Neural cell (in vitro differentiated cells): ENCODE data around the gene SH3GL1. TPM values are rescaled to one million over a fixed set of nuclear protein-coding genes. Genes with fewer than 3 reads are reported as not detected.

ENCODE experiments used
- H2AFZ ChIP-seq: fragments of 200-600, 300-800 bp; sonication (generic), shearing (Covaris generic); 2 replicates; pipeline ENCODE4 v1.6.0; 2014; ENCODE audit warnings: low read depth, mild to moderate bottlenecking, antibody characterized with exemption, low read length, moderate library complexity
- H3F3A ChIP-seq: fragments of 200-600 bp; shearing (Covaris generic); 2 replicates; pipeline ENCODE4 v1.6.1; 2016; ENCODE audit warnings: mild to moderate bottlenecking, moderate library complexity, mixed read lengths, antibody characterized with exemption, low read length; ENCODE audit not compliant: insufficient read depth, poor library complexity, severe bottlenecking
- H3K27ac ChIP-seq: fragments of 200-600, 300-800 bp; sonication (generic), shearing (Covaris generic); 2 replicates; pipeline ENCODE4 v1.5.1; 2014; ENCODE audit warnings: mild to moderate bottlenecking, low read length, moderate library complexity
- H3K27me3 ChIP-seq: fragments of 300-800, 200-600 bp; sonication (generic), shearing (Covaris generic); 2 replicates; pipeline ENCODE4 v1.6.0; 2014; ENCODE audit warnings: mild to moderate bottlenecking, low read depth, low read length, moderate library complexity; ENCODE audit not compliant: insufficient read depth
- H3K36me3 ChIP-seq: fragments of 300-800, 200-600 bp; sonication (generic), shearing (Covaris generic); 2 replicates; pipeline ENCODE4 v1.5.1; 2014; ENCODE audit warnings: mild to moderate bottlenecking, antibody characterized with exemption, low read length, moderate library complexity; ENCODE audit not compliant: insufficient read depth
- H3K4me2 ChIP-seq: fragments of 300-800, 200-600 bp; sonication (generic), shearing (Covaris generic); 2 replicates; pipeline ENCODE4 v1.6.0; 2014; ENCODE audit warnings: mild to moderate bottlenecking, low read length
- H3K4me3 ChIP-seq: fragments of 300-800, 200-600 bp; sonication (generic), shearing (Covaris generic); 2 replicates; pipeline ENCODE4 v1.5.1; 2014; ENCODE audit warnings: mild to moderate bottlenecking, low read length, moderate library complexity
- H3K79me2 ChIP-seq: fragments of 200-600 bp; shearing (Covaris generic); replicated peaks from 2 replicates; pipeline ENCODE4 v1.6.0; 2014; ENCODE audit warnings: mild to moderate bottlenecking, low read length, moderate library complexity; ENCODE audit not compliant: insufficient read depth
- H3K9ac ChIP-seq: fragments of 300-800, 200-600 bp; sonication (generic), shearing (Covaris generic); 2 replicates; pipeline ENCODE4 v1.6.1; 2016; ENCODE audit warnings: mild to moderate bottlenecking, low read length, mixed read lengths
- H3K9me2 ChIP-seq: fragments of 200-600 bp; shearing (Covaris generic); 2 replicates; pipeline ENCODE4 v1.6.1; 2016; ENCODE audit warnings: mild to moderate bottlenecking, low read length, mixed read lengths; ENCODE audit not compliant: insufficient read depth
- H3K9me3 ChIP-seq: fragments of 200-600, 300-800 bp; sonication (generic), shearing (Covaris generic); 2 replicates; pipeline ENCODE4 v1.6.1; 2016; ENCODE audit warnings: mild to moderate bottlenecking, mixed run types, low read length, moderate library complexity, mixed read lengths
- H4K20me1 ChIP-seq: fragments of 200-600 bp; shearing (Covaris generic); 2 replicates; pipeline ENCODE4 v1.6.1; 2016; ENCODE audit warnings: mild to moderate bottlenecking, mixed run types; ENCODE audit not compliant: insufficient read depth
- CTCF ChIP-seq: fragments of 450-650 bp; IDR thresholded peaks from 2 replicates; pipeline ENCODE4 v1.5.1; 2014; ENCODE audit warnings: antibody characterized with exemption, mild to moderate bottlenecking, moderate library complexity; ENCODE audit not compliant: poor library complexity, severe bottlenecking
- EP300 ChIP-seq: fragments of 450-650 bp; conservative IDR thresholded peaks from 2 replicates; pipeline ENCODE4 v1.6.1; 2014; ENCODE audit warnings: antibody characterized with exemption, mild to moderate bottlenecking, moderate library complexity; ENCODE audit not compliant: poor library complexity, severe bottlenecking
- EZH2 ChIP-seq: fragments of 200-600, 300-800 bp; shearing (Covaris generic), sonication (generic); IDR thresholded peaks from 2 replicates; pipeline ENCODE4 v1.6.1; 2014; ENCODE audit warnings: antibody characterized with exemption, low read length, borderline replicate concordance, mild to moderate bottlenecking; ENCODE audit not compliant: insufficient read depth, poor library complexity, severe bottlenecking
- MXI1 ChIP-seq: fragments of 450-650 bp; conservative IDR thresholded peaks from 2 replicates; pipeline ENCODE4 v1.6.1; 2014; ENCODE audit warnings: antibody characterized with exemption, mild to moderate bottlenecking; ENCODE audit not compliant: poor library complexity, severe bottlenecking
- POLR2AphosphoS5 ChIP-seq: IDR thresholded peaks from 2 replicates; pipeline ENCODE4 v1.6.1; 2012
- RAD21 ChIP-seq: fragments of 450-650 bp; conservative IDR thresholded peaks from 2 replicates; pipeline ENCODE4 v1.6.1; 2014; ENCODE audit warnings: antibody characterized with exemption, mild to moderate bottlenecking, moderate library complexity
- REST ChIP-seq: IDR thresholded peaks from 2 replicates; pipeline ENCODE4 v1.6.1; 2012; ENCODE audit warnings: borderline replicate concordance
- SMC3 ChIP-seq: fragments of 450-650 bp; conservative IDR thresholded peaks from 2 replicates; pipeline ENCODE4 v1.6.1; 2014; ENCODE audit warnings: antibody characterized with exemption, mild to moderate bottlenecking, moderate library complexity; ENCODE audit not compliant: poor library complexity
- TAF1 ChIP-seq: IDR thresholded peaks from 2 replicates; pipeline ENCODE4 v1.6.1; 2012; ENCODE audit warnings: low read depth
- polyA plus RNA-seq: library from polyadenylated mRNA; depleted of rRNA; stranded (reverse); fragments of >200 nt; gene quantifications from 2 replicates; pipeline ENCODE4 v1.2.3, GENCODE V29; 2014

SH3GL1 gene
- polyA plus RNA-seq, 1 donor from 2014 or later, result 25.2 TPM

GRCh38 chr19:4378886-4379285 lies 21.5 kb downstream of the SH3GL1 start:
- H3K27me3 ChIP-seq, result no peaks in the 10 kb centered on the region
- H3K4me2 ChIP-seq, result no peak overlapping the region
- no peaks in the 10 kb centered on the region for H4K20me1 ChIP-seq
- no peaks in the 10 kb centered on the region for H3K9me2 ChIP-seq
- TF ChIP-seq SMC3 (no peak), EP300 (no peak), CTCF (no peak), RAD21 (no peak), TAF1 (no peak), REST (no peak), MXI1 (no peak), EZH2 (no peak), POLR2AphosphoS5 (no peak)
- H3K9ac ChIP-seq, result no peak overlapping the region
- no peaks in the 10 kb centered on the region for H3K36me3 ChIP-seq
- no peaks in the 10 kb centered on the region for H3K79me2 ChIP-seq
- H3K9me3 ChIP-seq, result no peaks in the 10 kb centered on the region
- H3K27ac ChIP-seq, result no peak overlapping the region
- no peak overlapping the region for H3K4me3 ChIP-seq
- H3F3A ChIP-seq, result no peaks in the 10 kb centered on the region
- H2AFZ ChIP-seq, result no peak overlapping the region

GRCh38 chr19:4376991-4377781 lies 23.2 kb downstream of the SH3GL1 start:
- no peak overlapping the region for H3K9ac ChIP-seq

More at GRCh38 chr19:4376991-4377781, 23.2 kb downstream of the SH3GL1 start:
- H3F3A ChIP-seq, result no peaks in the 10 kb centered on the region
- TF ChIP-seq EP300 (no peak), RAD21 (no peak), EZH2 (no peak)
- H3K9me3 ChIP-seq, result no peaks in the 10 kb centered on the region
- H3K9me2 ChIP-seq, result no peaks in the 10 kb centered on the region
- H3K79me2 ChIP-seq, result no peaks in the 10 kb centered on the region
- H3K4me3 ChIP-seq, result no peak overlapping the region
- no peak overlapping the region for H3K4me2 ChIP-seq
- no peaks in the 10 kb centered on the region for H3K36me3 ChIP-seq
- no peak overlapping the region for H3K27ac ChIP-seq
- H2AFZ ChIP-seq, result no peak overlapping the region
- H3K27me3 ChIP-seq, result no peaks in the 10 kb centered on the region
- no peaks in the 10 kb centered on the region for H4K20me1 ChIP-seq
